NCI-H510A (cell line): Measurements from ENCODE around the gene TMEM176A.

Experiments used
- DNase-seq: peaks from one replicate; lab custom pipeline; 2025; lab: John Stamatoyannopoulos, UW

The TMEM176A gene

GRCh38 chr7:150788474-150789269, 11.9 kb upstream of the TMEM176A start:
- DNase-seq = no peak

DNA sequence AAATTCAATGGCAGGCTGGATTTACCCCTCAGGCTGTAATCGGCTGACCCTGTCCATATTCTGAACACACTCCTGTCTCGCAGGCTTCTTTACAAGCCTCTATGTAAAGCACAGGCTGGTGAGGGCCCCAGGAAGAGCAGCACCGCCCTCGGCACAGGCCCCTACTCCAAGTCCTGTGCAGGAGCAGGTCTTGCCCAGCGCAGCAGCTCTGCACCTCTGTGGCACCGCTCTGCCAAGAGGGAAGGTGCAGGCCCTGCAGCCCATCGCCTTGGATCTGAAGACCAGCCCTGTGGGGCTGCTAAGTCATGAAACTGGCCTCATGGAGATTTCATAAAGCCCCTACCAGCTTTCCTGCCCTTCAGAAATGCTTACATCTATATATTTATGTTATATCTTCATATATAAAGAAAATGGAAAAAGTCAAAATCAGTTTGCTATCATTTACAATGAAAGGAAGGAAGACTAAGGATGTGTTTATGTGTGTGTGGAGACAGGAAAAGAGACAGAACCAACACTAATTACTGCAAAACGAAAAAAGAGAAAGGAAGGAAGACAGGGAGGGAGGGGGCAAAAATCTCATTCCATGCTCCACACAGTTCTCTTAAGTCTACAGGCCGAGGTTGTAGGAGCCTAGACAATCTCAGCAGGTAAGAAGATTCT, 10.0 kb upstream of the TMEM176A start:
- no peak for DNase-seq

DNA sequence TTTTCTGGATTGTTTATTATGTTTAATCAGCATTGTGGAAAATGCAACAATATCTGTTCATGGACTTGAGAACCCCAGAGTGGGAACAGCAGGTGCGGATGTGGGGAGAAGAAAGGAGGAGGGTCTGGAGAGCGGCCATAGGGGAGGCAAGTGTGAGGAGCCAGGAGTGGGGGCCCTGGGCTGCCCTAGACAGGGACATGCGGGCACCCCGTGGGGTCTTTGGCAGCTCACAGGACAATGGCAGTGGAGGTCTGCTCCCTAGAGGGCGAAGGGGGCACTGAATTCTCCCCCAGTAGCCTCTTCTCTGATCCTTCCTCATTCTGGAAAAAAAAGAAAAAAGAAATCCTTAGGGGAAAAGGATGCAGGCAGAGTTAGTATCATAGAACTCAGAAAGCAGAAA, 9.3 kb upstream of the TMEM176A start:
- DNase-seq = no peak

- DNase-seq = no peak
These were observed 8.7 kb upstream of the TMEM176A start for GRCh38 chr7:150791746-150792452.

- no peak for DNase-seq
These were observed 6.9 kb upstream of the TMEM176A start for GRCh38 chr7:150793569-150794238.

- no peak for DNase-seq
These were observed 2.9 kb upstream of the TMEM176A start for GRCh38 chr7:150797661-150798060.

- DNase-seq = no peak
These were observed 1.4 kb upstream of the TMEM176A start for GRCh38 chr7:150799156-150799555.

GRCh38 chr7:150799741-150800580, 608 bp upstream of the TMEM176A start, which contains the start of gene TMEM176B:
TSS of gene TMEM176B (minus strand) at chr7:150800364. CDS start at chr7:150796569, 3,795 bp downstream.
- DNase-seq = no peak

DNA sequence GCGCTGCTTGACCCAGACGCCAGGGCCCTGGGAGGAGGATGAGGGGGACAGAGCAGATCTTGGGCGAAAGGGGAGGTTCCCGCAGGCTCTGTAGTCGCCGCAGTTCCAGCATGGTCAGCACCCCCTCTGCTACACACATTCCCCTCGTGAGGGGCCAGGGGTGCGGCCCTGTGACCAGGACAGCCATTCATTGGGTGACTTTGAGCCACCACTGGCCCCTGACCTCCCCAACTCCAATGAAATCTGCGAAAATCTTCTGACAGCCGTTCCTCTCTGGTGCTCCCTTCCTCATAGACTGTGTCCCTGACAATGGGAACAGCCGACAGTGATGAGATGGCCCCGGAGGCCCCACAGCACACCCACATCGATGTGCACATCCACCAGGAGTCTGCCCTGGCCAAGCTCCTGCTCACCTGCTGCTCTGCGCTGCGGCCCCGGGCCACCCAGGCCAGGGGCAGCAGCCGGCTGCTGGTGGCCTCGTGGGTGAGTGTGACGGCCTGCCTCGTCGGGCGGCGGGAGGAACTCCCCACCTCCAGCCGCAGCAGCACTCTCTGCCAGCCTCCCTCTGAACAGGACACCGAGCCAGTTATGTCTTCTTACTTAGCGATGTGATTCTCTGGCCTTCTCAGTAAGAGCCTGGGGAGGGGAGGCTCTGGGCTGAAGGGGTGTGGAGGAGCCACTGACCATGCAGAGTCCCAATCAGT, 825 bp downstream of the TMEM176A start:
- no peak for DNase-seq

- no peak for DNase-seq
These were observed 1.6 kb downstream of the TMEM176A start for GRCh38 chr7:150801946-150802771.

- no peak for DNase-seq
These were observed 2.7 kb downstream of the TMEM176A start for GRCh38 chr7:150803161-150803860.

GRCh38 chr7:150804802-150805201, 4.2 kb downstream of the TMEM176A start:
- no peak for DNase-seq

GRCh38 chr7:150805864-150806263, 5.3 kb downstream of the TMEM176A start:
- no peak for DNase-seq

- no peak for DNase-seq
These were observed 5.9 kb downstream of the TMEM176A start for GRCh38 chr7:150806454-150806853.

DNA sequence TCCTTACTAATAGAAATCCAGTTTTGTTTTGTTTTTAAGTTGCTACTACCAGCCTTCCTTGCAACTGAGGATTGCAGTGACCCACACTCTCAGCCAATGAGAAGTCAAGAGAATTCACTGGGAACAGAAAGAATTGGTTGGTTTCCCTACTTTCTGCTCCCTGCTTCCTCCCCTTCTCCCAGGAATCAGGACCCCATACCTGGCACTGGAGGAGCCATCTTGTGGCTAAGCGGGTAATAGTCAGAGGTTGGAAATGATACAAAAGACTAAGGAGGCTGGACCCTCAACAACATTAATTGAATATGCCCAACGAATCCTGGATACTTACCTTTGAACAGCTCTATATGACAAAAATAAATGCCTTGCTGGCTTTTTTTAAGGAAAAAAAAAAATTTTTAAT, 6.3 kb downstream of the TMEM176A start:
- DNase-seq = no peak

DNA sequence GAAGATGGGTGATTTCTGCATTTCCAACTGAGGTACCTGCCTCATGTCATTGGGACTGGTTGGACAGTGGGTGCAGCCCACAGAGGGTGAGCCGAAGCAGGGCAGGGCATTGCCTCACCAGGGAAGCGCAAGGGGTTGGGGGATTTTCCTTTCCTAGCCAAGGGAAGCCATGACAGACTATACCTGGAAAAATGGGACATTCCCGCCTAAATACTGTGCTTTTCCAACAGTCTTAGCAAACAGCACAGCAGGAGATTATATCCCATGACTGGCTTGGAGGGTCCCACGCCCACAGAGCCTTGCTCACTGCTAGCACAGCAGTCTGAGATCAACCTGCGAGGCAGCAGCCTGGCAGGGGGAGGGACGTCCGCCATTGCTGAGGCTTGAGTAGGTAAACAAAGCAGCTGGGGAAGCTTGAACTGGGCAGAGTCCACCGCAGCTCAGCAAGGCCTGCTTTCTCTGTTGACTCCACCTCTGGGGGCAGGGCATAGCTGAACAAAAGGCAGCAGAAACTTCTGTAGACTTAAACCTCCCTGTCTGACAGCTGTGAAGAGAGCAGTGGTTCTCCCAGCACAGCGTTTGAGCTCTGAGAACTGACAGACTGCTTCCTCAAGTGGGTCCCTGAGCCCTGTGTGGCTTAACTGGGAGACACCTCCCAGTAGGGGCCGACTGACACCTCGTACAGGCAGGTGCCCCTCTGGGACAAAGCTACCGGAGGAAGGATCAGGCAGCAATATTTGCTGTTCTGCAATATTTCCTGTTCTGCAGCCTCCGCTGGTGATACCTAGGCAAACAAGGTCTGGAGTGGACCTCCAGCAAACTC, 7.3 kb downstream of the TMEM176A start:
- DNase-seq = peak; percentile 43

GRCh38 chr7:150814328-150815001, 13.9 kb downstream of the TMEM176A start:
- no peak for DNase-seq

GRCh38 chr7:150818971-150819370, 18.4 kb downstream of the TMEM176A start:
- no peak for DNase-seq
